Stimulated activated naive CD4-positive, alpha-beta T cell (primary cell): ENCODE results near the gene CDH5.
"Not testable (repeated sequence)": the region's sequence is repeated elsewhere in the genome, so short reads cannot be mapped to it uniquely, and the experiment has no call there.

ENCODE experiments used
- DNase-seq, 6 experiments: peaks; one replicate each; lab custom pipeline; 2025; lab: John Stamatoyannopoulos, UW

Gene CDH5, protein sequence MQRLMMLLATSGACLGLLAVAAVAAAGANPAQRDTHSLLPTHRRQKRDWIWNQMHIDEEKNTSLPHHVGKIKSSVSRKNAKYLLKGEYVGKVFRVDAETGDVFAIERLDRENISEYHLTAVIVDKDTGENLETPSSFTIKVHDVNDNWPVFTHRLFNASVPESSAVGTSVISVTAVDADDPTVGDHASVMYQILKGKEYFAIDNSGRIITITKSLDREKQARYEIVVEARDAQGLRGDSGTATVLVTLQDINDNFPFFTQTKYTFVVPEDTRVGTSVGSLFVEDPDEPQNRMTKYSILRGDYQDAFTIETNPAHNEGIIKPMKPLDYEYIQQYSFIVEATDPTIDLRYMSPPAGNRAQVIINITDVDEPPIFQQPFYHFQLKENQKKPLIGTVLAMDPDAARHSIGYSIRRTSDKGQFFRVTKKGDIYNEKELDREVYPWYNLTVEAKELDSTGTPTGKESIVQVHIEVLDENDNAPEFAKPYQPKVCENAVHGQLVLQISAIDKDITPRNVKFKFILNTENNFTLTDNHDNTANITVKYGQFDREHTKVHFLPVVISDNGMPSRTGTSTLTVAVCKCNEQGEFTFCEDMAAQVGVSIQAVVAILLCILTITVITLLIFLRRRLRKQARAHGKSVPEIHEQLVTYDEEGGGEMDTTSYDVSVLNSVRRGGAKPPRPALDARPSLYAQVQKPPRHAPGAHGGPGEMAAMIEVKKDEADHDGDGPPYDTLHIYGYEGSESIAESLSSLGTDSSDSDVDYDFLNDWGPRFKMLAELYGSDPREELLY

DNA sequence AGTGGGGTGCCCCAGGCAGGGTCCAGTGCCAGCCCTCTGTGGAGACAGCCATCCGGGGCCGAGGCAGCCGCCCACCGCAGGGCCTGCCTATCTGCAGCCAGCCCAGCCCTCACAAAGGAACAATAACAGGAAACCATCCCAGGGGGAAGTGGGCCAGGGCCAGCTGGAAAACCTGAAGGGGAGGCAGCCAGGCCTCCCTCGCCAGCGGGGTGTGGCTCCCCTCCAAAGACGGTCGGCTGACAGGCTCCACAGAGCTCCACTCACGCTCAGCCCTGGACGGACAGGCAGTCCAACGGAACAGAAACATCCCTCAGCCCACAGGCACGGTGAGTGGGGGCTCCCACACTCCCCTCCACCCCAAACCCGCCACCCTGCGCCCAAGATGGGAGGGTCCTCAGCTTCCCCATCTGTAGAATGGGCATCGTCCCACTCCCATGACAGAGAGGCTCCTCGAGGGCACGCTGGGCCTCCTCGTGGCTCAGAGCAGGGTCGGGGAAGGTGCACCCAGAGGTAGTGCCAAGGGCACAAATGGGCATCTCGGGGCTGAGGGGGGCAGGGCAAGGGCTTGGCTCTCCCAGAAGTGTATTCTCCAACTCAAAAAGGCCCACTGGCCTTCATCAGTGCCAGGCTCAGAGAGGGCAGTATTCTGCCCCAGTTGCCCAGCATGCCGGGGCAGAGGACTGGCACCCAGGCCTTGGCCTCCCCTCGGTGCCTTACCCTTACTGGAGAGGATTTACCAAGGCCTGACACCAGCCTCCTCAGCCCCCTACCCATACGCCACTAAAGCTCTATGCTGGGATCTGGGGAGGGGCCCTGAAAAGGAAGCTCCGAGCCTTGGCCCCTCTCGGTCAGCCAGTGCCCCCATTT, at the start of gene CDH5:
Gene CDH5, plus strand, starts transcription at position 259 of the 867 bp plus-strand sequence. CDS start 12,647 bp downstream, outside the sequence.
- DNase-seq, result no peak

DNA sequence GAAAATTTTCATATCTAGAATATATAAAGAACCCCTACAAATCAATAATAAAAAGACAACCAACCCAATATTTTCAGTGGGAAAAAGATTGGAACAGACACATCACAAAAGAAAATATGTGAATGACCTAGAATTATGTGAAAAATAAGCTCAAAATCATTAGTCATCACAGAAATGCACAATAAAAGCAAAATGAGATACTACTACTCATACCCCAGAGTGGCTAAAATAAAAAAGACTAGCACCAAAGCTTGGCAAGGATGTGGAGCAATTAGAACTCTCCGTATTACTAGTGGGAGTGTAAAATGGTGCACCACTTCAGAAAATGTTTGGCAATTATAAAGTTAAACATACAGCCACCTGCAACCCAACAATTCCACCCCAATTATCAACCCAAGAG, 48.0 kb upstream of the CDH5 start:
- no peak for DNase-seq

DNA sequence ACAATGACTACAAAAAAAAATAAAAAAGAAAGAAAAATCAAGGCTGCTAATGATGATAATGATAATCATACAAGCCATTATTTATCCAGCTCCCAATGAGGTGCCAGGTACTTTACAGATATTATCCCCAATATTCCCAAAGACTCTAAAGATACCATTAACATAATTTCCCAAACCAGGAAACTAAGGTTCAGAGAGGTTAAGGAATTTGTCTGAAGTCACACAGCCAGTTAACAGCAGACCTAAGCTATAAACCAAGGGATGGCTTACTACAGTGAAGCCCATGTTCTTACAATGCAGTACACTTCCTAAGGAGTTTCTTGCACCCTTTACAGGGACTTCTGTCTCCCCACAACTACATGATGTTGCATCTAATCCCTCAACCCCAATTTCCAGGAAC, 45.7 kb upstream of the CDH5 start:
- DNase-seq, result no peak

DNA sequence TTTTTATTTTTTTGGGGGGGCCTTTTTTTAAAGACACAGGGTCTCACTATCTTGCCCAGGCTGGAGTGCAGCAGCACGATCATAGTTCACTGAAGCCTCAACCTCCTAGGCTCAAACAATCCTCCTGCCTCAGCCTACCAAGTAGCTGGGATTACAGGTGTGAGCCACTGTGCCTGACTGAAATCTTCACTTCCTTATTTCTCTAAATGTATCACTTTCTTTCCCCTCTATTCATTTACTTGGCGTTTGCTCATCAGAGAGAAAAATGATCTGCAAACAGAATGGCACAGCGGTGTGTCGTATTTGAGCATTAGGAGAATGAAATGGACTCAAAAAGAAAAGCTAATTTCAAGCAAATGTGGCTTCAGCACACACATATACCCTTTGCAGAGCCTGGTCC, 44.3 kb upstream of the CDH5 start:
- no peak for DNase-seq

DNA sequence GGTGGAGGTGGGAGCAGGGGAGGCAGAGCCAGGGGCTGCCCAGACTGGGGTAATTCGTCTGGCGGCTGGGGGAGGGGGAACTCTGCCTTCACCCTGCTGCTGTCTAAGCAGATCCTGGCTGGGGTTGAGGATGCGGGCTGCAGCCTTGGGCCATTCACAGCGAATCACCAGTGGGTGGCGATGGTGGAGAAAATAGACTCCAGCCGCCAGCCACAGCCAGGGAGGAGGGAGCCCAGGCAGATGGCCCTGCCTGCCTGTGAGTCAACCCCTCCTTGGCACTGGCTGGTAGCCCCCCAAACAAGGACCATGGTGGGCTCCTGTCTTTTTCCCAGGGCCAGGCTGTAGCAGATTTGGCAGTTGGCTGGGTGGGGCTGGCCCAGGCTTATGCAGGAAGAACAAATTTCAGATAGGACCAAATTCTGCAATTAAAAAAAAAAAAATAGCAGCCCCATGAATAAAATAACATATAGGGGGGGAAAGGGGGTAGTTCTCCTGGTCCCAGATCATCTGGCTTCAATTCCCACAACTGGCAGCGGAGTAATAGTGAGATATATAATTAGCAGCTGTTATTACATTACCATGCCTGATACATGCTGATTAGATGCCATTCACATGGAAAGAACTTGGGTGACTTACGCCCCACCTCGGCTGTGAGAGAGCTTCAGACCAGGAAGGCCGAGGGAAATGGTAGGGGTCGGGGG, 41.5 kb upstream of the CDH5 start:
- DNase-seq, result no peak

DNA sequence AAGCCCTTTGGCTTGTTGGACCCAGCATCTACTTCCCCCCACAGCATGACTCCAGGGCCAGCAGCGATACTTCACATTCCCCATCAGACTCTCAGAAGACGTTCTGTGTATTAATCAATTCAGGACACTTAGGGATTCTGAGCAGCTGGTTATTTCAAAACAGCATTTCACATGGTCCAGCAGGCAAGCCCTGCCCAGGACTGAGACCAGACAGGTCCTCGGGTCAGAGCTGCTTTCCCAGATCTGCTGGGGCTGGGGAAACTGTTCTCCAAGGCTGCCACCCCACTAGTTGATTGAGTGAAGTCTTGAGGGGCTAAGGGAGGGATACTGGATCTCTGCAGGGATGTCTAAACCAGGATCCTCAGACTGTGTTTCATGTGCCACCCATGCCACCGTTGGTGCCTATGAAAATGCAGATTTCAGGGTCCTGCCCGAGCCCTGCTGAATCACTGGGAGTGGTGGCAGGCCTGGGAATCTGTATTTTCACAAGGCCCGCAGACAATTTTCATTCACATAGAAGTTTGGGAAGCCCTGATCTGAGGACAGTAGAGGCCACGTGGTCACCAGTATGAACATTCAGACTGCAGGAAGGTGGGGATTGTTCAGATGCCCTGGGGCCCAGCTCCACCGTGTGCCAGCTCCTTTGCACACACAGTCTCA, 40.6 kb upstream of the CDH5 start:
- no peak for DNase-seq

DNA sequence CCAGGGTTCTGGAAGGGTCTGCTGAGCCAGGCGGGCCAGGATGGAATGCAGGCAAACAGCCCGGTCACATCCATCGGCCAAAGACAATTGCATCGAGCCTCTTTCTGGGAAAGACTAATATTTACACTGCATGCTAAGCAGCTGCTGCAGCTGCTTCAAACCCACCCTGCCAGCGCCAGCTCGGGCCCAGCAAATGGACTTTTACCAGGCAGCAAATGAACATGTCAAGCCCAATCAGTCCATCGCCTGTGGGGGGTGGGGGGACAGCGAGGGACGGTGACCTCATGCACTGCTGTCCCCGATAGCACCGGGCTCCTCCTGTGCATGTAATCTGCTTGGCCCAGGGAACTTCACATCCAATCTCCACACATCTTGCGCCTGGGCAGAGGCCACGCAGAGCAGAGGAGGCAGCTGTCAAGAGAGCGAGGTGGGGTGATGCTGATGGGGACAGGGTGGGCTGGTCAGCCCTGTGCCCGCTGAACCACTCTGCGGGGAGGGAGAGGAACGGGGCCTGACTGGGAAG, 39.4 kb upstream of the CDH5 start:
- no peak for DNase-seq

DNA sequence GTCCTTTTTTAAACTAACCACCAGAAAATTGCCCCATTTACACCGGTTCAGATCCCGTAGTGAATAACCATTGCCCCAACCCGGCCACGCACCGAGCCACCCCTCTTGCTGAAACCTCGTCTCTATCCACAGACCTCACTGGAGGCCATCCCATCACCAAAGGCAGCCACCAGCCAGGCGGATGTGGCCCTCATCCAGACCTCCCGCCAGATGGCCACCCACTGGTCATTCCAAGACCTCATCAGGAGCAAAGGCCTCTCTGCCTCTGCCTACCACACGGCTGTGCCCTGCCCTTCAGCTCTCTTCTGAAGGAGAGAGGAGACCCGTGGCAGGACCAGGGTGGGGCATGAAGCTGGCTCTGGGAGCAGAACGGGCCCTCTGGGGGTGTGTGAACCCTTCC, 38.2 kb upstream of the CDH5 start:
- DNase-seq, result no peak

DNA sequence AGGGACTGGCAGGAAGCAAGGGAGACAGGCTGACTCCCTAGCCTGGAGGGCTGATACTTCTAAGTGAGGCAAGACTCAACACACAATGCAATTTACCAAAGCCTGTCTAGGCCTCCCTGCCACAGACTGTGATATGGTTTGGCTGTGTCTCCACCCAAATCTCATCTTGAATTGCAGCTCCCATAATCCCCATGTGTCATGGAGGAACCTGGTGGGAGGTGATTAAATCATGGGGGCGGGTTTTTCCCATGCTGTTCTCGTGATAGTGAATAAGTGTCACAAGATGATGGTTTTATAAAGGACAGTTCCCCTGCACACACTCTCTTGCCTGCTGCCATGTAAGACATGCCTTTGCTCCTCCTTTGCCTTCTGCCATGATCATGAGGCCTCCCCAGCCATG, 35.0 kb upstream of the CDH5 start:
- not testable (repeated sequence) for DNase-seq

DNA sequence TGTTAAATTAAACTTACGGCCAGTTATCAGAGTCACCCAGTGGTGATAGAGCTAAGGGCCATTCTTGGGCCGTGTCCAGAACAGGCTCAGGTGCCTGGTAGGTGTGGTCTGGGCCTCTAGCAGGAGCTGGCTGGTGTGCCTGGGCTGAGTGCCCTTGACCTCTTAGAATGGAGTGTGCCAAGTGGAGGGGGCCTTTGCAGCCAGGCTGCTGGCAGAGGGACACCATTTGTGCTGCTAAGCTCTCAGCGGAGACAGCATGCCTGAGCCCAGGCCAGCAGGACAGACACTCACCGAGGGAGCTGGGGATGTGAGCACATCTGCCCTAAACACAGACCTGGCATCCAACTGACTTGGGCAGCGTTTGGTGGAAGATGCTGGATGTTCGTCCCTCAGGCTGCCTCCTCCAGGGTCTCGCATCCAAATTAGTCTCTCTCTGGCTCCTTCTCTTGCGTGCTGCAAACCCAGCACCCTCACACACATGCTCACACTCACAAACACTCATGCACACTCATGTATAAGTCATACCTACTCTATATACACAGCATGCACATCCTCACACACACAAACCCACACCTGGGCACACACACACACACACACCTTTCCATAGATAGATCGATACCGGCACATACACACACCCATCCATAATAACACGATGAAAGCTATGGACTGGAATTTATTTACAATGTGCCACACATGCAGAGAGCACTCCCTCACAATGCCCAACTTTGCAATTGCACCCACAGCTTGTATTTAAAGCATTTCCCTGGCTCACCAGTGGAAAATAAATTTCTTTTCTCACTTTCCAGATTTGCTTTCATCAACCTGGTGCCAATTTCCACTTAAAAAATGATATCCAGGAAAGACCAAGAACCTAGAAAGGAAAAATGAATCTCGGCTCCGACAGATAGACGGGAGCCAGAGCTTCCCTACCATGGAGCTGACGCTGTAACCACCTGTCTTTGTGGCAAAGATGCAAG, 33.6 kb upstream of the CDH5 start:
- DNase-seq, result no peak

DNA sequence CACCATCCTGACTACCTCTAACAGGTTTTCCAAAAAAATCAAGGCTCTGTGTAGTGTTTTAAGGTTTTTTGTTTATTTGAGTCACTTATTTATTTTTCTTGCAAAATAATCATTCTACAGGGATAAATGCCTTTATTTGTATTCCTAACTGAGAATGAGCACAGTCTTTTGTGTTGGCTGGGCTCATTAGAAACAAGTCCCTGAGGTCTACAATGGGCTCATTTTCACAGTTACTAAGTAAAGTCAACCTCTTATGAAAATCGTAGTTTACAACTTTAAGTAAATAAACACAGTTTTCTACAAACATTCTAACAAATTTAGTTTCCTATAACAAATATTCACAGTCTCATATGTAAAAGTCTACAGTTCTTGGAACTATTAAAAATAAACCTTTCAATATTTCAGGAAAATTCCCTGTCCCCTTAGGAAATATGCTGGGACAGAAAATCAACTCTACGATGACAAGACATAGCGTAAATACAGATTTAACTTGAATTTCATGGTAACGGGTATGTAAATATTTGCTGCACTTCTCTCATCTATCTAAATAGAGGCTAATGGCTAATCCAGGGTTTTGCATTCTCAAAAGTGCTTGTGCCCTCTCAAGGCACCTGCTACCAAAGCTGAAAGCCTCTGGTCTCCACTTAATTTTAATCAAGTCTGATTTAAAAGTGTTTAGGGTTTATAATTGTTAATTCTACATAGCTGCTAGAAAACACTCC, 31.5 kb upstream of the CDH5 start:
- no peak for DNase-seq

DNA sequence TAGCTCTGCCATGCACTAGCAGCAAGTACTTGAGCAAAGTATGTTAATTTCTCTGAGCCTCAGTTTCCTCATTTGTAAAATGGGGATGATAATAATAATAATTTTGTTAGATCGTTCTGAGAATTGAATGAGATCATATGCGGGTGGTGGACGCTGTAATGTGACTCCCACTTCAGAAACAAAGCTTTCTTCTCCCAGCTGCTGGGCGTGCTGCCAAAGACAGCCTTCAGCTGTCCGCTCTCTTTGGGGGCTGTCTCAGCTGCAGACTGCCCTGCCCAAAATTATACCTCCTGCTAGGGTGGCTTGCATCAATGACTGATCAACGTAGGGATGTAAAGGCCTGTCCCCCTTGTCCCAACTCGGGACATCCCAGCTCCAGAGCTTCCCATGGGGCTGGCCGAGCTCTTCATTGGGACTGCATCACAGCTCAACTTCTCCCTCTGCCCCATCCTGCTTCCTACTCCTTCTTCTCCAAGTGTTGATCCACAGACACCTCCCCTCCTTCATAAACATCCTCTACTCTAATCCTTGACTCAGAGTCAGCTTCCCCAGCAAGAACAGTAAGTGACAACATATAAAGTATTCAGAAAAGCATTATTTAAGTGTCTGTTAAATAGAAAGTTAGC, 30.7 kb upstream of the CDH5 start:
- DNase-seq, result no peak

DNA sequence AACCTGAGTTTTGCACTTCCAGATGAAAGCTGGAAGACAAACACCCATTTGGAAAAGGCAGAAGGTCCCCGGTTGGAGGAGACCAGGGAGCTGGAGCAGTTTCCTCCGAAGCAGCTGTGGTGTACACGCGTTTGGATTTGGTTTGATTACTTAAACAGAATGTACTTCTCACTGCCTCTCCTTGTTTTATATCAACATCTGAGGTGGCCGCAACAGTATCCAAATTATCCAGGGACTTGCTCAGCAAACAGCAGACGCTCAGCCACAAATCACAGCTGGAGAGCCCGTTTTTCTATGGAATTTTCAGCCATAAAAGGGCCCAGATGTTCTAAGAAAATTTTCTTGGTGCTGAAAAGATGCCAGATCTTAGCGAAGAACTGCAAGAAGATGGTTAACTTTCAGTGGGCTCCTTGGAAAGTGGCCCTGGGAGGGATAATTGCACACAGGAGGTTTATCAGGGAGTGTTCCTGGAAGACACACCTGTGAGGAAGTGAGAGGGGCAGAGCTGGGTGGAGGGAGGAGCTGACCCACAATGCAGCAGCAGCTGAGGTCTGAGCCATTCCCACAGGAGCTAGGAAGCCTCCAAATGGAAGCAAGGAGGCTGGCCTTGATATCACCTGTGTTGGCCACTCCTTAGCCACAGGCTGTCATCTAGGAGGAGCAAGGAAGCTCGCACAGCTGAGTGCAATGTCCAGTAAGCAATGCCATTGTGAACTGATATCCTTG, 28.9 kb upstream of the CDH5 start:
- DNase-seq, result no peak

DNA sequence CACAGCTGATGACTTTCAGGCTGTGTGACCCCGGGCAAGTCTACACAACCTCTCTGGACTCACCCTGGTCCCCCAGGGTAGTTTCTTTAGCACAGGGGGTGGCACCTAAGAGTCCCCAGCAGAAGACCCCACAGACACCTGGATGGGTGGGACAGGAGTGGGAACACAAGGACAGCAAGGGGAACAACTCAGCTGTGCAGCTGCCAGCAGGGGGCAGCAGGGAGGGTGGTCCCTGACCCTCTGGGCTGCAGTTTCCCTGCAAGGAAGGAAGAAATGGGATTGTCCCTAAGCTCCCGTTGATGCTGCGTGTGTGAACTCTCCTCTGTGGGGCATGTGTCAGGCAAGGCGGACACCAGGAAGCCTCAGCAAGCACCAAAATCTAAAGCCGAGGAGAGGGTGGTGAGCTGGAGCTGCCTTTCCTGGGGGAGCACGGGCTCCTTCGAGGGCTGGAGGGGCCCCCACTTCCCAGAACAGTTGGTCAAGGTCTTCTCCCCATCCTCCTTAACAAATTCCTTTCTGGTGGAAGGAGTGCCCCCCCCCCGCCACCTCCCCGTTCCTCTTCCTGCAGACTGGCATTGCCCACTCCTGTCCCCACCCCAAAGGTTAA, 24.1 kb upstream of the CDH5 start:
- no peak for DNase-seq

DNA sequence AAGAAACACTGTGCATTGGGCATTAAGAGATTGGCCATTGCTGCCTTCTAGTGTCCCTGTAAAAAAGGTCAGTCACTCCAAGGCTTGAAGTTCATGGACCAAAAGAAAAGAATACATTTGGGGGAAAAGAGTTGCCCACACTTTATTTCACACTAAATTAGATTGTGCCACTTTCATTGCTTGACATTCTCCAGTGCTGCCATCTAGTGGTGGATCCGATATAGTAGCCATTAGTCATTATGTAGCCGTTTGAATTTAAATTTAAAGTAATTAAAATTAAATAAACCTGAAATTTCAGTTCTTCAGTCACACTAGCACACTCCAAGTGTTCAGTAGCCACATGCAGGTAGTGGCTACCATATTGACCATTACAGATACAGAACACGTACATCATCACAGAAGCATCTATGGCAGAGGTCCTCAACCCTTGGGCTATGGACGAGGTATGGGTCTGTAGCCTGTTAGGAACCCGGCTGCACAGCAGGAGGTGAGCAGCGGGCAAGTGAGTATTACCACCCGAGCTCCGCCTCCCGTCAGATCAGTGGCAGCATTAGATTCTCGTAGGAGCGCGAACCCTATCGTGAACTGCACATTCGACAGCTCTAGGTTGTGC, 21.9 kb upstream of the CDH5 start:
- DNase-seq, result peak in 2 of 6 experiments; percentile 17 to 39

DNA sequence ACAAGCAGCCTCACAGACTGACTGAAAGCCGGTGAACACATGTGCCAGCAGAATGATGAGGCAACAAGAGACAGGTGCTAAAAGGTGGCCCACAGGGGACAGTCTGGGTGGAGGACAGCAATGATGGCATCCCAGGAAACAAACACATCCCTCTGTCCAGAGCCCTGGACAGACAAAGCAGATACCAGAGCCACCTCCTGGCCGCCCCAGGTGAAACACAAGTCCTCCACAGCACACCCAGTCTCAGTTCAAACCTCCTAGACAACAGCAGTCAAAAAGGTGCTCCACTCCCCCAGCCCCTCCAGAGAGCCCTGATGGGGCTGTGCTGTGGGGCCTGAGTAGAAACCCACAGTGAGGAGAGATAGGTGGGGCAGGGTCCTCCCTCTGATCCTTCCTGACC, 20.3 kb upstream of the CDH5 start:
- DNase-seq, result no peak

DNA sequence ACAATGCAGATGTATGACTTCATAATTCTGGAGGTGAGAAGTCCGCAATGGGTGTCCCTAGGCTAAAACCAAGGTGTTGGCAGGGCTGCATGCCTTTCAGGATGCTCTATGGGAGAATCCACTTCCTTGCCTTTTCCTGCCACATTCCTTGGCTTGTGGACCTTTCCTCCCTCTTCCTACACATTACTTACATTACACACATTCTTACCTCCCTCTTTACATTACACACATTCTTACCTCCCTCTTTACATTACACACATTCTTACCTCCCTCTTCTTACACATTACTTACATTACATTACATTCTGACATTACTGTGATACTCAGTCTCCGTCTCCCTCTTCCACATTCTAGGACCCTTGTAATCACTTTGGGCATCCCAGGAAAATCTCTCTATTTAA, 14.2 kb upstream of the CDH5 start:
- DNase-seq, result no peak
